ENCODE measurements around the gene BSN.
A peak's percentile ranks its signal among the peaks of the same experiment; 100 is the strongest.

BSN gene

DNA sequence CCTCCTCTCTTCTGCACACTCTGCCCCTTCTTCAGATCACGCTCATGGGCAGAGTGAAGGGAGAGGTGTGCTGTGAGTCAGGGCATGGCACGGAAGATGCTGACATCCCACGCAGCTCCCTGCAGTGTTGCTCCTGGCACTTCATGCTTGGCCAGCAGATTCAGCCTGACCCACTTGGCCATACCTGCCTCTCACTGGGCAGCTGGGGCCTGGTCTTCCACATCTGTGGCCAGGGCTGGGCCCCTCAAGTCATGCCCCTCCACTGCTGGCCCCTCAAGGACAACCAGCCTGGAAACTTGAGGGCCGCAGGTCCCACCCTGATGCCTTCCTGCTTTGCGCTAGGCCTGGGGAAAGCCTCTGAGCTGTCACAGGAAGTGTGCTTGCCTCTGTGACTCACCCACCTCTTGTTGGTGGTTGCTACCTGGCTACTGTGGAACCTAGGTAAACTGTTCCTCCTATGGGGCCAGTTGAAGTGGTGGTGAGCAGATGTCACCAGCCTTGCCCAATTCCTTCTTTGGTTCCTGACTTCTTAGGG, 48.7 kb downstream of the BSN start:
- DNase-seq: no peak

DNA sequence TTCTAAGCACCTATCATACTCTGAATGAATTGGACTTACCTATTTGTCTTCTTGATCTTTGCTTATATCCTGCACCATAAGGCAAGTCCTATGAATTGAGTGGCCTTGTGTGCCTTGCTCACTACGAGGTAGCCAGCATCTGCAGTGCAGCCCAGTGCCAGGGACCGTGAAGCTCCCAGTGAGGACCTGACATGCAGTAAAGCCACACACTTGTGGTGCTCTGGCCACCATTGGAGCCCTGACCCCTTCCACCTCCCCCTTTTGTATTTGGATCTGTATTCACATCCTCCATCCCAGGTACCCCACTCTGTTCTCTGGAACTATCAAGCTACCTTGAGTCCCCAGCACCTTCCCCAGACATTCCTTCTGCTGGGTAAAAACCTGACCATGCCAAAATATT, 52.1 kb downstream of the BSN start:
- DNase-seq: no peak

DNA sequence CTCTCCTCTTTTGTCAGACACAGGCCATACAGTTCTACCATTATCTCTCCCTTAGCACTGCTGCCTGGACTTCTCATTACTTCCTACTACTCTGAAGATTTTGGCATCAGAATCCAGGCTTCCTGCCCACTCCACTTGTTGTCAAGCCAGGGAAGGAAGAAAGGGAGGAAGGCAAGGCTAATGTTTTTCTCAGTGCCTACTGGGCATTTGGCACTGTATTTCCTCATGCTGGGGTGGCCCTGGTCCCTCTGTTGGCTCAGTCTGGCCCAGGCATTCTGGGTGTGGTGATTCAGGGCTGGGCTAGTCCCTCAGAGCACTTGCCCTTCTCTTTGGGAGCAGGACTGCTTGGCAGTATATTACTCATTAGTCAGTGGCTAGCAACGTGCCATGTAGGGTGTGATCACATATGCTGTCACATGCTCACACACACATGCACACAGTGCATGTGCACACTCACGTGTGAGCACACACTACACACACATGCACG, 52.9 kb downstream of the BSN start:
- peak; percentile 60 for DNase-seq

DNA sequence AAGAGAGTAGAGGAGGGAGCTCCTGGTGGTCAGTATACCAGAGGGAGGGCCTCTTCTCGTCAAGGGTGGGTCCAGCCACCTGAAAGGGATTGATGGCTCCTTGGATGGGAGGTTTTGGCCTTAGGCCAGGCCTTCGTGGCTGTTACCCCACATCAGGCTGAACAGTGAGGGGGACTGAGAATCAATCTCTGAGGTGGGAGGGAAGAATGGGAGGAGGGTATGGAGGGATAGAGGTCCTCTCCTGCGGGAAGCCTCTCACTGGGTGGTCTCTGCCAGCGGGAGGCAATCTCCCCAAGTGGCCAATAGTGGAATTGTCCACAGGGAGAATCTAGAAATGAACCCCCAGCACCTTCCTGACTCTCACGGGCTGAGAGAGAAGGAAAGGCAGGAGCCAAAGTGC, 53.5 kb downstream of the BSN start:
- peak; percentile 15 for DNase-seq

DNA sequence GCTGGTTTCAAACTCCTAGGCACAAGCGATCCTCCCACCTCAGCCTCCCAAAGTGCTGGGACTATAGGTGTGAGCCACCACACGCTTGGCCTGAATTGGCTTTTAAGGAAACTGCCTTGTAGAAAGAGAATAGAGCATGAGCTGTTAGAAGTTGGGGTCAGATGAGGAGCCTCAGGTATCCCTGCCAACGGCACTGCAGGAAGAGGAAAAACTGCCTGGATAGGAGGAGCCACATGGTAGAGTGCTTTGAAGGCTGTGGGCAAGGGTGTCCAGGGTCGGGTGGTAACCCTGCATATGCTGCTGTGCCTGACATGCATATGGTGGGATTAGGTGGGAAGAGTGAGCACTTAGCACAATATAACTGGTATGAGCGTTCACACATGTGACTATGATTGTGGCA, 55.0 kb downstream of the BSN start:
- DNase-seq: peak; percentile 12

- DNase-seq: peak; percentile 35
Measured at GRCh38 chr3:49609815-49610214, 55.5 kb downstream of the BSN start.

GRCh38 chr3:49610666-49611280, 56.5 kb downstream of the BSN start:
- DNase-seq: peak; percentile 9

GRCh38 chr3:49611291-49611690, 57.0 kb downstream of the BSN start:
- peak; percentile 7 for DNase-seq

- DNase-seq: peak; percentile 18
Measured at GRCh38 chr3:49611719-49612118, 57.4 kb downstream of the BSN start.

DNA sequence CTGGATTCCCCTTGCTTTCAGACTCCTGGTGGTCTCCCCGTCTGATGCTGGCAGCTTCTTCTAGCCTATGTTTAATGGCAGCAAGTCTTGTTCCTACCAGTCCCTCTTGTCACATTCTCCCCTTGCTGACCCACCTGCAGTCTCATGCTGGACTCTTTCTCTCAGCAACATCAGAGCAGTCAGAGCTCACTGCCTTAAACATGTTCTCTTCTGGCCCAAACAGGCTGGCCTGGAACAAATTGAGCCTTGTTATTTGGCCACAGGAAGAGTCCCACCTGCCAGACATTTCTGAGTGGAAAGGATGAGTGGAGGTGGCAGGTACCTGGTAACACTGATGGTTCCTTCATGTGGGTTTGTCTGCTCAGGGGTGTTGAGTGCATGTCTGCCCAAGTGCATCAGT, 60.7 kb downstream of the BSN start:
- peak; percentile 9 for DNase-seq

- DNase-seq: no peak
Measured at GRCh38 chr3:49616061-49616460, 61.8 kb downstream of the BSN start.

GRCh38 chr3:49616491-49616941, 62.2 kb downstream of the BSN start:
- DNase-seq: peak; percentile 79

GRCh38 chr3:49617390-49618013, 63.2 kb downstream of the BSN start:
- DNase-seq: no peak

- peak; percentile 2 for DNase-seq
Measured at GRCh38 chr3:49618412-49618811, 64.1 kb downstream of the BSN start.

GRCh38 chr3:49619649-49620048, 65.4 kb downstream of the BSN start:
- peak; percentile 12 for DNase-seq

- peak; percentile 3 for DNase-seq
Measured at GRCh38 chr3:49620728-49621127, 66.5 kb downstream of the BSN start.

GRCh38 chr3:49623071-49623470, 68.8 kb downstream of the BSN start:
- DNase-seq: no peak

GRCh38 chr3:49625071-49625470, 70.8 kb downstream of the BSN start:
- DNase-seq: no peak

GRCh38 chr3:49626101-49626581, 71.9 kb downstream of the BSN start:
- no peak for DNase-seq

- no peak for DNase-seq
Measured at GRCh38 chr3:49626796-49627195, 72.5 kb downstream of the BSN start.

DNA sequence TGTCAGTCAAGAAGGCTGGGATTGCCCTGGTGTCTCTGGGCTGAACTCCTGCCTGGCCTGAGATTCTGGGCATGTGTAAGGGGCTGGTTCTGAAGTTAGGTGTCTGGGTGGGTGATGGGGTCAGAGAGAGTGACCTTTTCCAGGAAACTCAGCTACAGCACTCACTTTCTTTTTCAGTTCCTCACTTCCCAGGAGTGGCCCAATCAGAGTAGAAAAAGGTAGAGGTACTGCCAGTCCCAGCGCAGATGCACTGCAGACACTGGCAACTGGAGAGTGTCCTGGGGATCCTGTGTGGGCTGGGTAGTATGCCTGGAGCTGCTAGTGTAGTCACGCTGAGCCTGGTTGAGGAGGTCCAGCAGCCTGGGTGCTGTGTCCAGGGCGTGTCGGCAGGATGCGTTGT, 73.4 kb downstream of the BSN start:
- no peak for DNase-seq

GRCh38 chr3:49628249-49628648, 74.0 kb downstream of the BSN start:
- DNase-seq: no peak

DNA sequence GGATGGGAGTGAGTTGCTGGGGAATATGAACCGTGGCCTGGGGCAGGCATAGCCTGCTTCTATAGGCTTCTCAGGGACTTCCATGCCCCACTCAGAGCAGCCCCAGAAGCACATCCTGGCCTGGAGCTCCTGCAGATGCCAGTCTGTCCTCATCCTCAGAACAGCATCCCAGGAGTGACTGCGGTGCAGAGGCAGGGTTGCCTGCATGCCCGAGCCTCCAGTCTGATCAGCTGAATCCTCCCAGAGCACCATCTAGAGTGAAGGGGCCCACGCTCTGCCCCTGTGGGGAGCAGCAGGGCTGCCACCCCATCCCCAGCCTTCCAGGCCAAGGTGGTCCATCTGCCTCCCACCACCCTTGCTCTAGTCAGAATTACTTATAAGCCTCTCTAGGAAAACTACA, 75.2 kb downstream of the BSN start:
- DNase-seq: no peak

GRCh38 chr3:49629866-49630265, 75.6 kb downstream of the BSN start:
- no peak for DNase-seq

Measured in right hindlimb (tissue), 1 donor.